ENCODE results near the gene NPAS3. TPM values are rescaled to one million over a fixed set of nuclear protein-coding genes. Genes with fewer than 3 reads are reported as not detected.

The NPAS3 gene
- total RNA-seq, 1 experiment from 2014 or later, result not detected

DNA sequence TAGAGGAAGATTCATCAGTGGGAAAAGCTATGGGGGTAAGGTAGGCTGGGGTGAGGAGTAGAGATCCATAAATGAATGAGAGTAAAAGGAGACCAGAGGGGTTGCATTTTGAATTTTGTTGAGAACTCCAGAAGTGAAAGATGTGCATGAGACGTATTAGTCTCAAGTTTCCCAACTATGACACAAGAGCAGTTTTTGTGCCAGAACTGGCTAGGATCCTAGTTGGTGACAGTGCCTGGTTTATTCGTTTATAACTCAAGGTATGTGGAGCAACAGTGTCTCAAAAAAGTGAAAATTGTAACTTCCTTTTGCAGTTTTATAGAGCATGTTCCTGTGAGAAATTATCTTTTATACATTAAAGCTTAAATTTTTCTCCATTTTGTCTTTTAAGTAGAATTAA is 377.0 kb downstream of the NPAS3 start:
- H3K36me3 ChIP-seq (ENCODE audit: control insufficient read depth in 1 of 2, insufficient read depth in 2 of 2, low read length in 2 of 2), result no peaks in the 10 kb centered on the region
- CTCF ChIA-PET, result no interaction called here
- no peak overlapping the region for H3K4me2 ChIP-seq (ENCODE audit: low read length)
- DNase-seq (ENCODE audit: low read depth, low spot score), result no peak
- no peak overlapping the region for H3K27ac ChIP-seq (ENCODE audit: low read depth, low read length)
- H2AFZ ChIP-seq (ENCODE audit: low read depth, low read length, poor library complexity, severe bottlenecking), result no peak overlapping the region
- no peaks in the 10 kb centered on the region for H3K27me3 ChIP-seq (ENCODE audit: insufficient read depth, low read length)
- no peak overlapping the region for H3K4me3 ChIP-seq (replicated peaks in 1 of 2; ENCODE audit: low read depth in 1 of 2, low read length in 2 of 2)
- POLR2A ChIA-PET, result no interaction called here
- TF ChIP-seq TCF7L2 (IDR thresholded peaks at IDR 0.05; ENCODE audit: borderline replicate concordance, extremely low read depth, insufficient read depth, insufficient read length), result no peak
- TF ChIP-seq ZNF274 (IDR thresholded peaks at IDR 0.05; ENCODE audit: low read depth, low read length), result no peak
- no peak for TF ChIP-seq POLR2AphosphoS5 (IDR thresholded peaks at IDR 0.05; ENCODE audit: low read depth, low read length)
- no peak for TF ChIP-seq YY1 (IDR thresholded peaks at IDR 0.05; ENCODE audit: extremely low read depth, insufficient replicate concordance, low read depth, low read length)
- TF ChIP-seq, protein P1, sequence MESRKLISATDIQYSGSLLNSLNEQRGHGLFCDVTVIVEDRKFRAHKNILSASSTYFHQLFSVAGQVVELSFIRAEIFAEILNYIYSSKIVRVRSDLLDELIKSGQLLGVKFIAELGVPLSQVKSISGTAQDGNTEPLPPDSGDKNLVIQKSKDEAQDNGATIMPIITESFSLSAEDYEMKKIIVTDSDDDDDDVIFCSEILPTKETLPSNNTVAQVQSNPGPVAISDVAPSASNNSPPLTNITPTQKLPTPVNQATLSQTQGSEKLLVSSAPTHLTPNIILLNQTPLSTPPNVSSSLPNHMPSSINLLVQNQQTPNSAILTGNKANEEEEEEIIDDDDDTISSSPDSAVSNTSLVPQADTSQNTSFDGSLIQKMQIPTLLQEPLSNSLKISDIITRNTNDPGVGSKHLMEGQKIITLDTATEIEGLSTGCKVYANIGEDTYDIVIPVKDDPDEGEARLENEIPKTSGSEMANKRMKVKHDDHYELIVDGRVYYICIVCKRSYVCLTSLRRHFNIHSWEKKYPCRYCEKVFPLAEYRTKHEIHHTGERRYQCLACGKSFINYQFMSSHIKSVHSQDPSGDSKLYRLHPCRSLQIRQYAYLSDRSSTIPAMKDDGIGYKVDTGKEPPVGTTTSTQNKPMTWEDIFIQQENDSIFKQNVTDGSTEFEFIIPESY (IDR thresholded peaks at IDR 0.05; ENCODE audit: extremely low read depth, insufficient replicate concordance, low read length), result no peak
- TF ChIP-seq CEBPB (IDR thresholded peaks at IDR 0.05; ENCODE audit: low read depth), result no peak
- TF ChIP-seq ELF1 (IDR thresholded peaks at IDR 0.05; ENCODE audit: borderline replicate concordance, low read depth), result no peak
- no peak for TF ChIP-seq SIN3A (IDR thresholded peaks at IDR 0.05; ENCODE audit: low read depth)
- no peak for TF ChIP-seq SRF (IDR thresholded peaks at IDR 0.05; ENCODE audit: low read depth)
- TF ChIP-seq JUND (IDR thresholded peaks at IDR 0.05), result no peak
- no peak for TF ChIP-seq FOSL1 (IDR thresholded peaks at IDR 0.05; ENCODE audit: low read depth)
- TF ChIP-seq EZH2phosphoT487 (IDR thresholded peaks at IDR 0.05; ENCODE audit: borderline replicate concordance), result no peak
- no TSS peak for BruUV-seq (replicated peaks)
- H4K20me1 ChIP-seq (ENCODE audit: insufficient read depth), result no peaks in the 10 kb centered on the region
- H3K9me2 ChIP-seq (ENCODE audit: insufficient read depth), result no peaks in the 10 kb centered on the region
- RAD21 ChIA-PET (ENCODE audit: low non-redundant PET in 1 of 2, low total read pairs in 2 of 2, uncharacterized antibody in 2 of 2, unreplicated experiment in 2 of 2), result no interaction called here
- H3K79me2 ChIP-seq (ENCODE audit: insufficient read depth, low read length), result no peaks in the 10 kb centered on the region
- no peaks in the 10 kb centered on the region for H3K9me3 ChIP-seq (ENCODE audit: control insufficient read depth in 1 of 2, insufficient read depth in 1 of 2, low read depth in 1 of 2, low read length in 2 of 2)
- no peak overlapping the region for H3K9ac ChIP-seq (ENCODE audit: low read length)
- H3K4me1 ChIP-seq (ENCODE audit: control insufficient read depth in 1 of 2, insufficient read depth in 2 of 2, low read length in 2 of 2), result no peaks in the 10 kb centered on the region
- intact Hi-C loops (cut with micrococcal nuclease), result no loop called here
- ATAC-seq, result no peak
